AG08395 (cell line): ENCODE data around the gene EXOC7.
"Not testable (repeated sequence)": the region's sequence is repeated elsewhere in the genome, so short reads cannot be mapped to it uniquely, and the experiment has no call there.

Experiments used
- DNase-seq: peaks from one replicate; pipeline ENCODE4 v3.0.0; 2012; ENCODE audit warnings: mixed read lengths, low spot score

EXOC7 gene

GRCh38 chr17:76072148-76072858, 31.3 kb downstream of the EXOC7 start, which contains the start of gene SRP68:
Gene SRP68 (minus strand): TSS chr17:76072517. CDS start chr17:76072491, 26 bp downstream.
- peak; percentile 98 for DNase-seq

DNA sequence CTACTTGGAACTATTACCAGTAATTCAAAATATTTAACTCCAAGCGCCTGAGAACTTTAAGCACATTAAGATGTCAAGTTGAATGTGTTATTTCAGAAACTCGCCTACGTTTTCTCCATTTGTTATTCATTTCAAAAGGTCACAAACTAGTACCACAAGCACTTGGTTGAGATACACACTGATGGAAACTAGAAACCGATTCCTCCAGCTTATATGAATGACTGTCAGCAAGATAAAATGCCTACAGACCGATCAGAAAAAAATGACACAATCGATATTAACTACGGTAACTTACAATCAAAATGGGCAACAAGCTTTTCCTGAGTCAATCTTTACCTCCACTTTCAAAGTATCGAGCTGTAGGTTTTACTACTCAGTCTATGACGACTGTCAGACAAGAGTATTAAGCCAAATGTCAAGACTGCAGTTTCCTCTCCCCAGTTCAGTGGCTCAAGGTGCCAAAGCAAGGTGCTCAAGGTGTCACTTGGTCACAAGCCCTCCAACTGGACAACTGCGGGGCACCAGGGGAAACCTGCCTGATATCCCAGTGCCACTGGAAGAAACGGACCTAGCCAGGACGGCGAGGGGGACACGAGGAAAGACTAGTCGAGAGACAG, 31.9 kb downstream of the EXOC7 start:
- no peak for DNase-seq

GRCh38 chr17:76065775-76066174, 37.8 kb downstream of the EXOC7 start:
- DNase-seq: no peak

GRCh38 chr17:76063875-76064546, 39.6 kb downstream of the EXOC7 start:
- DNase-seq: no peak

- DNase-seq: not testable (repeated sequence)
These were observed 45.3 kb downstream of the EXOC7 start for GRCh38 chr17:76058264-76058663.

DNA sequence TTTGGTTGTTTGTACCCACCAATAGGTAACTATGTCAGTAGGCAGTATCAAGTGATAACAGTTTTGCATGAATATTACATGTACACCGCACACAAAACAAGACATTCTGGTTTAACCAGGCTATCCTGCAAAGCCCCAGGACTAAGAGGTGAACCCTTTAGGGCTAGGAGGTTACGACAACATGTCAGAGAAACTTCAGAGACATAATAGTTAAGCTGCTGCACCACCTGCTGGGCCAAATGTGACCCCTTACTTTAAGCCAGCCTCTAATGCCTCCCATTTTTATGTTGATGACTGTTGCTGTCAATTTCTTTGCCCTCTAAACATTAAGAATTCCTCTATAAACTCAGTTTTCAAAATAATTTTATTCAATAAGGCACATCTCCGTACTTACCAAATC, 46.7 kb downstream of the EXOC7 start:
- no peak for DNase-seq

- peak; percentile 61 for DNase-seq
These were observed 49.5 kb downstream of the EXOC7 start for GRCh38 chr17:76054112-76054476.

- DNase-seq: peak; percentile 36
These were observed 50.1 kb downstream of the EXOC7 start for GRCh38 chr17:76053246-76054111.

GRCh38 chr17:76051561-76051960, 52.0 kb downstream of the EXOC7 start:
- DNase-seq: no peak

GRCh38 chr17:76050538-76051467, 52.8 kb downstream of the EXOC7 start:
- no peak for DNase-seq

GRCh38 chr17:76049836-76050537, 53.6 kb downstream of the EXOC7 start:
- no peak for DNase-seq

- DNase-seq: no peak
These were observed 54.3 kb downstream of the EXOC7 start for GRCh38 chr17:76049239-76049638.

DNA sequence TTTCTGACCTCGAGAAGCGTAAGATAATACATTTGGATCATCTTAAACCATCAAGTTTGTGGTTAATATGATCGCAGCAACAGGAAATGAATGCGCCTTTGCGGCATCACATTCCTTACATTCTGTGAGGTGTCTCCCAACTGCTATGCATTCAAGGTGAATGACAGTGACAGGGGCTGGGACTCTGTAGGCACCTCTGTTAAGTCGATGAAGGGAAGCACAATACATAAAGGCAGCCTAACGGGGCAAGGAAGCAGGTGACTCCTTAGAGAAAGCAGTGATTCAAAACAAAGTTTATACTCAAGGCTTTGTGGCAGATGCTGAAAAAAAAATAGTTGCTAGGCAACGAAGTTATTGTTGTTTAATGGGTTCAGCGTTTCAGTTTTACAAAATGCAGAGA, 54.9 kb downstream of the EXOC7 start:
- no peak for DNase-seq

GRCh38 chr17:76048025-76048605, 55.5 kb downstream of the EXOC7 start:
- no peak for DNase-seq

GRCh38 chr17:76046064-76046463, 57.5 kb downstream of the EXOC7 start:
- DNase-seq: no peak

DNA sequence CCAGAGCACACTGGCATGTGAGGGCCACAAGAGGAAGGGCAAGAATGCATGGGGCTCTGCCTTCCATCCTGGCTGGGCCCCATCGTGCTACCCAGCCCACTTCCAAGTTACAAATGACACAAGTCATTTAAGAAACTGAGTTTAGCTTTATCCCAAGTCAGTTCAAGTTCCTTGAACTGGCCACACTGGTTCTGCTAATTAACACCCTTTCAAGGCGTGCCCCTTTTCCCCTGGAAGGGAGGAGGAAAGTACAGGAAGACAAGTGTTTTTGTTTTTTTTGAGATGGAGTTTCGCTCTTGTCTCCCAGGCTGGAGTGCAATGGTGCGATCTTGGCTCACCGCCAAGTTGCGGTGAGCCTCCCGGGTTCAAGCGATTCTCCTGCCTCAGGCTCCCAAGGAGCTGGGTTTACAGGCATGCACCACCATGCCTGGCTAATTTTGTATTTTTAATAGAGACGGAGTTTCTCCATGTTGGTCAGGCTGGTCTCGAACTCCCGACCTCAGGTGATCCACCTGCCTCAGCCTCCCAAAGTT, 59.0 kb downstream of the EXOC7 start:
- not testable (repeated sequence) for DNase-seq

GRCh38 chr17:76042868-76043267, 60.7 kb downstream of the EXOC7 start:
- not testable (repeated sequence) for DNase-seq

GRCh38 chr17:76040376-76040775, 63.2 kb downstream of the EXOC7 start:
- DNase-seq: no peak

- DNase-seq: no peak
These were observed 64.5 kb downstream of the EXOC7 start for GRCh38 chr17:76039121-76039520.

GRCh38 chr17:76038050-76038449, 65.5 kb downstream of the EXOC7 start:
- DNase-seq: no peak
